ENCODE measurements around the gene GMCL2. TPM values are rescaled to one million over a fixed set of nuclear protein-coding genes. Genes with fewer than 3 reads are reported as not detected.

GMCL2 gene
- total RNA-seq, 2 experiments from 2014 or later, result not detected

GRCh38 chr5:178208540-178209227 is 21.5 kb upstream of the GMCL2 start:
- POLR2A ChIA-PET, result no interaction called here
- H3K36me3 ChIP-seq (ENCODE audit: insufficient read depth, low read length), result peaks cover 93% of the 10 kb centered on the region
- peak; percentile 37 for DNase-seq (ENCODE audit: low spot score)
- no peaks in the 10 kb centered on the region for H3K9me3 ChIP-seq (ENCODE audit: low read length)
- H3K79me2 ChIP-seq (ENCODE audit: insufficient read depth, low read depth, low read length), result peaks cover 55% of the 10 kb centered on the region
- CTCF ChIA-PET (ENCODE audit: unreplicated experiment), result no interaction called here
- H3K9me2 ChIP-seq (ENCODE audit: insufficient read depth, low read length), result no peaks in the 10 kb centered on the region
- peak overlapping the region; percentile 99; the same call in 1 of the 2 replicates for H3K4me2 ChIP-seq (ENCODE audit: low read length)
- H3K27ac ChIP-seq (ENCODE audit: low read depth, low read length, poor library complexity, severe bottlenecking), result no peak overlapping the region
- H2AFZ ChIP-seq (ENCODE audit: low read length), result no peak overlapping the region
- intact Hi-C loops (cut with micrococcal nuclease; ENCODE audit: unreplicated experiment), result no loop called here
- H3K4me3 ChIP-seq (ENCODE audit: low read depth, low read length, poor library complexity, severe bottlenecking), result no peak overlapping the region
- BruUV-seq (replicated peaks), result no TSS peak
- TF ChIP-seq CTCF (conservative IDR thresholded peaks at IDR 0.05; ENCODE audit: low read length), result peak; percentile 61
- no peak for TF ChIP-seq EZH2phosphoT487 (IDR thresholded peaks at IDR 0.05; ENCODE audit: borderline replicate concordance, low read depth, low read length)
- peaks cover 24% of the 10 kb centered on the region for H3K4me1 ChIP-seq (ENCODE audit: insufficient read depth, low read length, poor library complexity, severe bottlenecking)
- peaks cover 55% of the 10 kb centered on the region for H4K20me1 ChIP-seq (ENCODE audit: insufficient read depth, low read length)

- H2AFZ ChIP-seq (ENCODE audit: low read length), result no peak overlapping the region
- TSS peak; percentile 0 for BruUV-seq (replicated peaks)
- CTCF ChIA-PET (ENCODE audit: unreplicated experiment), result no interaction called here
- H3K27ac ChIP-seq (ENCODE audit: low read depth, low read length, poor library complexity, severe bottlenecking), result no peak overlapping the region
- H3K4me1 ChIP-seq (ENCODE audit: insufficient read depth, low read length, poor library complexity, severe bottlenecking), result peaks cover 20% of the 10 kb centered on the region
- no peak overlapping the region for H3K4me3 ChIP-seq (ENCODE audit: low read depth, low read length, poor library complexity, severe bottlenecking)
- H3K4me2 ChIP-seq (ENCODE audit: low read length), result peak overlapping the region; percentile 99
- TF ChIP-seq CTCF (conservative IDR thresholded peaks at IDR 0.05; ENCODE audit: low read length) (no peak), EZH2phosphoT487 (IDR thresholded peaks at IDR 0.05; ENCODE audit: borderline replicate concordance, low read depth, low read length) (no peak)
- H3K79me2 ChIP-seq (ENCODE audit: insufficient read depth, low read depth, low read length), result peaks cover 59% of the 10 kb centered on the region
- no peaks in the 10 kb centered on the region for H3K9me3 ChIP-seq (ENCODE audit: low read length)
- POLR2A ChIA-PET, result interaction anchor here (0.9 to 1.5 kb wide), 2 partner anchors 23 to 24 kb away, joined by 3 to 4 read pairs; no protein-coding TSS in a partner anchor
- peaks cover 85% of the 10 kb centered on the region for H3K36me3 ChIP-seq (ENCODE audit: insufficient read depth, low read length)
- peaks cover 55% of the 10 kb centered on the region for H4K20me1 ChIP-seq (ENCODE audit: insufficient read depth, low read length)
- intact Hi-C loops (cut with micrococcal nuclease; ENCODE audit: unreplicated experiment), result no loop called here
- no peaks in the 10 kb centered on the region for H3K9me2 ChIP-seq (ENCODE audit: insufficient read depth, low read length)
- no peak for DNase-seq (ENCODE audit: low spot score)
Measured at GRCh38 chr5:178207917-178208280, 20.7 kb upstream of the GMCL2 start.

- intact Hi-C loops (cut with micrococcal nuclease; ENCODE audit: unreplicated experiment), result no loop called here
- ChIA-PET CTCF (ENCODE audit: unreplicated experiment) (no interaction called here), POLR2A (interaction anchor here (0.7 to 1.5 kb wide), 4 partner anchors 8 to 25 kb away, joined by 3 to 4 read pairs (median 3); no protein-coding TSS in a partner anchor)
- Histone ChIP-seq H2AFZ (ENCODE audit: low read length) (no peak overlapping the region), H4K20me1 (ENCODE audit: insufficient read depth, low read length) (peaks cover 55% of the 10 kb centered on the region), H3K4me2 (ENCODE audit: low read length) (peak overlapping the region; percentile 99), H3K27ac (ENCODE audit: low read depth, low read length, poor library complexity, severe bottlenecking) (peak overlapping the region; percentile 82), H3K9me3 (ENCODE audit: low read length) (no peaks in the 10 kb centered on the region), H3K36me3 (ENCODE audit: insufficient read depth, low read length) (peaks cover 79% of the 10 kb centered on the region), H3K4me3 (ENCODE audit: low read depth, low read length, poor library complexity, severe bottlenecking) (peak overlapping the region; percentile 99), H3K9me2 (ENCODE audit: insufficient read depth, low read length) (no peaks in the 10 kb centered on the region), H3K4me1 (ENCODE audit: insufficient read depth, low read length, poor library complexity, severe bottlenecking) (peaks cover 20% of the 10 kb centered on the region), H3K79me2 (ENCODE audit: insufficient read depth, low read depth, low read length) (peaks cover 62% of the 10 kb centered on the region)
- no TSS peak for BruUV-seq (replicated peaks)
- no peak for TF ChIP-seq CTCF (conservative IDR thresholded peaks at IDR 0.05; ENCODE audit: low read length)
- no peak for TF ChIP-seq EZH2phosphoT487 (IDR thresholded peaks at IDR 0.05; ENCODE audit: borderline replicate concordance, low read depth, low read length)
- DNase-seq (ENCODE audit: low spot score), result no peak
Measured at GRCh38 chr5:178207183-178207916, 20.2 kb upstream of the GMCL2 start.

Data from OCI-LY7 (cell line).